ENCODE results near the gene PEAK1.
"Not testable (repeated sequence)": the region's sequence is repeated elsewhere in the genome, so short reads cannot be mapped to it uniquely, and the experiment has no call there.

The PEAK1 gene

DNA sequence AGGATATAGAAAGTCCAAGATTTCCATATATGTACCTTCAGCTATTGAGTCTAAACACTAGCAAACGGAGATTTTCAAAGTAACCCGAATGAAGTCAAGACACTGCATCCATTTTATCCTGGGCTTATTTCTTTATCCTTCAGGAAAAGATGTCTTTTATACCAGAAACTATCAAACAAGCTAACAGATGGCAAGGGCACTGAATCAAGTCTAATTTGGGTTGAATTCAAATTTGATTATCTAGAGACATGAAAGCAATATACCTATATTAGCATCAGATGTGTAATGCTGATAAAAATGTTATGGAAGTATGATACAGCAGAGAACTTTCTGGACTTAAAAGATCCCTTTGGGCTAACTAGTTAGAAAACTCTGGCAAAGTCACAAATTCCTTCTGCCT lies 210.7 kb downstream of the PEAK1 start:
- DNase-seq: no peak

DNA sequence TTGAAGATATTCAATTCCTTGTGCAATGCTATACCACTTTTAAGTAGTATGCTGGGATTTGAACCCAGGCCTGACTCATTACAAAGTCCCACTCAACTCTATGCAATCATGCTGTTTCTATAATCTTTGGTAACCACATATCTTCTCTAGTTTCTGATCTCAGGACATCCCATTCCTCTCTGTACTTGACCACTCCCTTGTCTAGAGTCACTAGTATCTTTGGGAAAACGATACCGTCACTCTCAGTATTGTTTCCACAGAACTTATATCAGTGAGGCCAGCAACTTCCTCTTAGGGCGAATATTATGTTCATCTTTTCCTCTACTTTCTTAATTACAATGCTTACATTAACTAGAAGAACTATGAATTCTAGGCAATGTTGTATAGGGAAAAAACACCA lies 211.7 kb downstream of the PEAK1 start:
- DNase-seq: no peak

DNA sequence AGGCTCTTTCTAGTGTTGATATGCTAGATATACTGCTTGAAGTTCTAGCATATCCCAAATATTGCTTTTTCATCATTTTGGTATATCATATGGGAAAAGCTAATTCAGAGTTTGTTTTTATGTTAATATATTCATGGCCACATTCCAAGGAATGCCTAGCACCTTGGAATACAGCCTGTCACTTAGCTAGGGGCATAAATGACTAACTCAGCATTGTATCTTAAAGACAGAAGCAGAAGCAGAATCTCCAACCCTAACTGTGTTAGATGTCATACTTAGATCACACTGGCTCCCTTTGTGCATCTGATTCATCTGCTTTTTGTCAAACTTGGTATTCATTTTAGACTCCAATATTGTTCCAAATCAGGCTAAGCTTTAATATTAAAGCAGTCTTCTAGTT lies 218.2 kb downstream of the PEAK1 start:
- no peak for DNase-seq

DNA sequence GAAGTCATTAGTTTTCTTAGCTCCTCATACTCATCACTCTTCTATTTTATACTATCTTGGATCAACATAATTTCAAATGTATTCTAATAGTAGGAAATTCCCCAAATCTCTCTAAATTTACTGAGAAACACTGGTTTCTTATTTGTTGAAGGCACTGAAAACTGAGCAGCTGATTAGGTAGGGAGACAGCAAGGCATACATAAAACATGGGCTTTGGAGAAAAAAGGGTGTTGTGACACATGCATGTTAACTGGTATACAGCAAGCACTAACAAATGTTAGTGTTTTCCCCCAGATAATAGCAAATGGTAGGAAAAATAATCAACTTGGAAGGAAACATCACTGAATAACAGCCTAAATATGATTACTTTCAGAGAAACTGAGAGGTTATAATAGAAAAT lies 223.5 kb downstream of the PEAK1 start:
- DNase-seq: no peak

DNA sequence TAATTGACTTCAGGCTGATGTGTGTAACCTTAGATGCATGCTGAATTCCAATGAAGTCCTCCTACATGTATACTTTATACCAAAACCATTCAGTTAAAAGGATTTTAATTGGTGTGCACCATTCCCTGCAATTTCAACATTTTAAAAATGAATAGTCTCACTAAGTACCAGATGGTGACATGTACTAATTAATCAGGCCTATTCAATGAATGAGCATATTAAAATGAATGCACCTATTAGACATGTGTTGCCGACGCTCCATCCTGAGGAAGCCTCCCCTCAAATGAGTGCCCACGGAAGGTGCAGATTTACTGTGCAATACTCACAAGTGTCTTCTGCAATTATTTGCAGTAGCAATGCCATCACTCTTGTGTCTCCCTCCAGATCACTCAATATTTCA lies 224.3 kb downstream of the PEAK1 start:
- DNase-seq: no peak

DNA sequence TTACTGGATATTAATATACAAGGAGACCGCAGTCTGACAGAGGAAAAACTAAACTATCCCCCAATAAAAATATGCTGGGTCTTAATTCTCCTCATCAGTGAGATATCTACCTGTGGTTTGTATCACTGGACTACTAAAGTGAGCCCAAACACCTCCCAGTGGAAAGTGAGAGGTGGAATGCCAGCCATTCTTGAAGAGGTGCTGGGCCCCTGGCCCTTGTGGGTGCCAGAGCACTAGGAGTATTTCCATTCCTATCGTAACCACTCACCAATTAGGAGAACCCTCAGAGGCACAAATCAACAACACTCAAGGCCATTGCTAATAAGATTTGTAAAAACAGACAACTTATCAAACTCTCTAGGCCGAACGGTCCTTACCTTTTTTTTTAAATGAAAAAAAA lies 227.5 kb downstream of the PEAK1 start:
- no peak for DNase-seq

DNA sequence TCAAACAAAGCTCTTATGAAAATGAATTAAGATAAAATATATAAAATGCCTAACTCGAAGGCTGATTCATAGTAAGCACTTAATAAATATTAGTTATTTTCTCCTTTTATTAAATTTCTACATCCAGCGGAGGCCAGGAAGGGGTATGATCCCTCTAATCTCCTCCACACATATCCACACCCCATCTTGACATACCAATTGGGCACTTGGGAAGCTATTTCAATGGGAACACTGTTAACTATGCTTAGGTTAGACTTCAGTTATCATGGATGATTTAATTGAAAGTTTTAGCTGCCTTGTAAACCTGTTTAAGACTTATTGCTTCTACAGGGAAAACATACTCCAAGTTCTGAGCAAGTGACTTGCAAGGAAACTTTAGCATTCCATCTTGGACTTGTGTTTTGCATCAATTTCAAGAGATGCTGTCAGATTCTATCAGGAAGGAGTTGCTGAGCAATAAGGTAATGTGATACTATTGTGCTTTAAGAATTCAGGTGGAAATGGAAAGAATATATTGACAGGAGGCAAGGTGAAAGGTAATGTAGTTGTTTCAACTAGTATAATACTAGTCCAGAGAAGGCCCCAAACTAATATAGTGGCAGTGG lies 228.6 kb downstream of the PEAK1 start:
- DNase-seq: no peak

DNA sequence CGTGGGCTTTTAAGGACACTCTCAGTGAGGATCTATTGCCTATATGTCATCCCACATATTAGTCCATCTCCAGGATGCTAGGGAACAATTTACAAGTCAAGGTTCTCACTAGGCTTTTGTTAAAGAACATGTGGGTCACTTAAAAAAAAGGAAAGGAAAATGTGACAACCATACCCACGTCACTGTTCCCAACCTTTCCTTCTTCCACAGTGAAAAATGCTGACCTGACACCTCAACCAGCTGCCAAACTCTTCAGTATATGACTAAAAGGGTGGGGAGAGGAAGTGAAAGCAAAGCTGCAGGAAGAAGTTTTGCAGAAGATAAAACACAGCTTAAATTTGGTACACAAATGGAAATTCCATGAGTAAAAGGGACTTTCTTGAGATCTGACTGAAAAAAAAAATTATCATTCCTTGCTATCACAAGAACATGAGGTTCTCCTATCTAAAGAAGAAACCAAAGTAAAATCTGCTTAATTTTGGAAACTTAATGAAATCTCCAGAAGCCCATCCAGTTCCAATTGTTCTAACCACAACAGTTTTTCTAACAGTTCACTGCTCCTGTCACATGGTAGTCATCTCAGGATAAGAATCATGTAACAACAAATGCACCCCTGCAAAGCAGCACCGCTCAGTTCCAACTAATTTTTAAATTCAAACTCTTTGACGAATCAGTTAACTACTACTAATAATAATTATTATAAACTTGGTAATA lies 232.0 kb downstream of the PEAK1 start:
- no peak for DNase-seq

DNA sequence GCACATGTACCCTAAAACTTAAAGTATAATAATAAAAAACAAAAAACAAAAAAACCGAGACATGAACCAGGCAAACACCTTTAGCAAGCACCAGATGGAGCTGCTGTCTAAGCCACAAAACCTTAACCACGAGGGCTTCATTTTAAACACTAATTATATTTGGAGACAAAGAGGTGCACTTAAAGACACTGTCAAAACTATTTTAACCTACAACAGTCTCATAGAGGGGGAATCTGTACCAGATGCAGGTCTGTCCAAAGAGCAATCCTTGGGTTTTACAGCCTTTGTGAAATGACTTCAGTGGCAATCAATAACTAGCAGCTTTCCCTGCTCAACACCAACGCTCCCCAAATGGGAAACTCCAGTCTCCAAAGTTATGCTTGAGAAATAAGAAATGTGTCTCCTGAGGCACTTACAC lies 233.3 kb downstream of the PEAK1 start:
- DNase-seq: no peak

DNA sequence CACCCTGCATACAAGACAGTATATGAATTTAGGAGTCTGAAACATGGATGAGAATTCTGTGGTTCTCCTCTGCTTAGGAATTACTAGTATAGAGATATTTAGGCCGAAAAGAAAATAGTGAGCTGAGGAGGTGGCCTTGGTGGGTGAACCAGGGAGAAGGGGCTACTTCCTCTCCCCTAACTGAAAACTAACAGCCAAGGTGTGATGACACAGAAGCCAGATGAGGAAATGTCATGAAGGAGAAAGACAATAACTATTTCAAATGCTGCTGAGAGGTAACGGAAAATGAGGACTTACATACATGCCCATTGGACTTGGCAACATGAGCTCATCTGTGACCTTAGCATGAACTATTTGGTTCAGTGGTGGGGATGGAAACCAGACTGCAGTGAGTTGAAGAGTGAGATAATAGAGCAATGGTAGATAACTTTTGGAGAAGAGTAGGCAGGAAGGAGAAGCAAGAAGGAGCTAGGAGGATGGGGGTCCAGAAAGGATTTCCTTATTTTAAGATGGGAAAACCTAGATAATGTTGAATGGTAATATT lies 234.6 kb downstream of the PEAK1 start:
- no peak for DNase-seq

DNA sequence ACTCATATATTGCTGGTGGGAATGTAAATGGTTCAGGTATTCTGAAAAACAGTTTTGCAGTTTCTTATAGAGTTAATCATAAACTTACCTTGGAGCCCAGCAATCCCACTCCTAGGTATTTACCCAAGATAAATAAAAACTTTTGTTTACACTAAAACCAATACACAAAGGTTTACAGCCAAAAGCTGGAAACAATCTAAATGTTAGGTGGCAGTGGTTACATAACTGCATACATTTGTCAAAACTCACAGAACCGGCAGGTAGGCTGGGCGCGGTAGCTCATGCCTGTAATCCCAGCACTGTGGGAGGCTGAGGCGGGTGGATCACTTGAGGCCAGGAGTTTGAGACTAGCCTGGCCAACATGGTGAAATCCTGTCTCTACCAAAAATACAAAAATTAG lies 235.6 kb downstream of the PEAK1 start:
- not testable (repeated sequence) for DNase-seq

DNA sequence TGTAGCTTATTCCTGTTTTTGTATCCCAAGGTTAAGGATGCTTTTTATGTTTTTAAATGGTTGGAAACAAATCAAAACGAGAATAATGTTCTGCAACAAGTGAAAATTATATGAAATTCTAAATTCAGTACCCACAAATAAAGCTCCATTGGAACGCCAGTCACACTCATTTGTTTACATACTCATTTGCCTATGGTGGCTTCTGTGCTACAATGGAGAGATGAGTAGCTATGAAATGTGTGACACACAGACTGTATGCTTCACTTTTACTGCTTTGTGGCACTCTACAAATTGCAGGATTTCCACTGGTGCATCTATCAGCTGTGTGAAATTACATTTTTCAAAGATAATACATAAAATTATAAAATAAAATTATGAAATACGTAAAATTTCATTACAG lies 236.8 kb downstream of the PEAK1 start:
- no peak for DNase-seq

DNA sequence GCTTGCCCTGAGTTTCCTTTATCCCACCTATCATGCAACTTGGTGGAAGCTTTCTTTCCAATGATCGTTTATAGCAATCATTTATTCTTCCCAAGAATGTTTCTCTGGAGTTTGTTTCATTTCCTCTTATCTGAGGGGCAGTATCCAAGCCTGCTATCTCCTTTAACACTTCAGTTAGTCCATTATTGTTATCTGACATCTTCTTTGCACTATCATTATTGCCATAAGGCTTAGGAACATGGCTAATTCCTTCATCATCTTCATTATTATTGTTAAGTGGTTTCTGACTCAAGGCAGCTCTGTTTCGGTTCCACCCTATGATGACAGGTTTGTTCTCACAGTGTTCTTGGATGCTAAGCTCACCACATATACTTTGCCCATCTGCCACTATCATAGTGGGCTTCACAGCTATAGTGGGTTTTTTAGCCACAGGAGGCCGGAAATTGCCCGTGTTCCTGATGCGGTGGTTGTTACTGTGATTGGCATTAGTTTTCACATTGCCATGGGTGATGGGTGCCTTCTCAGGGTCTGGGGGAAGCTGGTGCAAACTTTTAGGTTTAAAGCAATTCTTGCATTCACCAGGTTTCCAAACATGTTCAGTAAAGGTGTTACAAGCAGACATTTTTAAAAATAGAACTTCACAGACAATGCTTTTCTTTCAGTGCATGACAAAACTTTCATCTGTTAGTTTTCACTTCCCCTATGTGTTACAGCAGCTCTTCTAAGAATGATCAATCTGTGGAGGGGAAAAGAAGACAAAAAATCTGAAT lies 238.4 kb downstream of the PEAK1 start:
- no peak for DNase-seq

DNA sequence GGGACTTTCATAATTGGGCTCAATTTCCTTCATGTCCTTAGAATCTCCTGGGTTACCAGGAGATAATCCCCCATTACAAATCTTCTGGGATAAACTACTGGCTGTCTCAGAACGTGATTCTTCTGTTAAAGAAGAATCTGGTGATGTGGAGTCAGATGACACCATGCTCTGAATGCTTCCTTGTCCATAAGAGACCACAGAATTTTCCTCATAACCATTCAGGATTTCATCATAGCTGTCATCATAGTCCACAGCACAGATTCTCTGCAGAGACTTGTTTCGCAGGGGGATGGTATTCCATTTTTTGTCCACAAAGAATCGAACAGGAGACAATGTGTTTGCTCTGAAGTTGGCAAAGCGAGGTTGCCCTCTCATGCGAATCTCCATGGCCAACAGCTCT lies 239.1 kb downstream of the PEAK1 start:
- no peak for DNase-seq

DNA sequence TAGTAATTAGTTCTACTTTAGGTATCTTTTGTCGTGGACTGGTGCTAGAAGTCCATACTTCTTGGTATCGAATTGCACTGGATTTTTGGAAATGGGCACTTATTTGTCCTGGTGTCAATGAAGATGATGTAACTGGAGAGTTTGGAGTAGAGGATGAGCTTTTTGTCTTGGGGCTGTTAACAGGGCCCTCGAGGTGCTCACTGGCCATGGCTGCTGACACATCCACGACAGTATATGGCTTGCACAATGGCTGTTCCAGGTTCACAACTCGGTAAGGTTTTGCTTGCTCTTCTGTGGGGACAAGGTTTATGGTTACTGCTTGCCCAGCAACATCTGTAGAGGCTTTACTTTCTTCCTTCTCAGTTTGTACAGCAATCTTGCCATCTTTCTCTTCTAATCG lies 239.6 kb downstream of the PEAK1 start:
- no peak for DNase-seq

DNA sequence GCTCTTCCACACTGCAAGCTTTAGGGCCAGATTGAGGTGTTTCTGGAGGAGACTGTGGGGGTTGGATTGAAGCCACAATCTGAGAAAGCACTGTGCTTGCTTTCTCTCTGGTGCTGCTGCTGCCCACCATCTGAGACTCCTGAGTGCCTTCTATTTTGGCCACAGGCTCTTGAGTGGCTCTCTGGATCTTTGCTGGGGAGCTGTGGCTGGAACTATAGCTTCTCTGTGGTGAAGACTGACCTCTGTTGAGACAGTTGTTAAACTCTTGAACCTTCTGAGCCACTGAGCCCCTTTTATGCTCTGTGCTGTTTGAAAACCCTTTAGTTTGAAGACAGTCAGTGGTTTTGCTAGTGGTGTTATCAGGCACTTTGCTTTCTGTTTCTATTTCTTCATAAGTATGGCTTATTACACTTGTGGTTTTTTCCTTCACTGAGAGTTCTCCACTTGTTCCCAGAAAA lies 240.3 kb downstream of the PEAK1 start:
- DNase-seq: no peak

DNA sequence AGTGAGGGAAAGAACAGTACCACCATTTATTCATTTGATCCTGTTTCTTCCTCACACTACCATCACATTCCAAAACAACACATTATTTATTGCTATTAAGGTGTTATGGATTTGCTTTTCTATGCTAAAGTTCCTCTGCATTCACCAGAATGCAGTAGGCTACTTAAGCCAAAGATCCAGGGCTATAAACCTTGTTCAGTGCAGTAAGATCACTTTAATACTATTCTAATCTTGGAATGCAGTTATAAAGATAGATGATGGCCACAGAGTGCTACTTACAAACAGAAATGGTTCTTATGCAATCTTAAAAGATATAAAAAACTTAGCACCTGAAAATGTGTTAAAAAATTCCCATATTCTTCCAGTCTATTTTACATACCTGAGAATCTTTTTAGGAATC lies 241.5 kb downstream of the PEAK1 start:
- DNase-seq: no peak

DNA sequence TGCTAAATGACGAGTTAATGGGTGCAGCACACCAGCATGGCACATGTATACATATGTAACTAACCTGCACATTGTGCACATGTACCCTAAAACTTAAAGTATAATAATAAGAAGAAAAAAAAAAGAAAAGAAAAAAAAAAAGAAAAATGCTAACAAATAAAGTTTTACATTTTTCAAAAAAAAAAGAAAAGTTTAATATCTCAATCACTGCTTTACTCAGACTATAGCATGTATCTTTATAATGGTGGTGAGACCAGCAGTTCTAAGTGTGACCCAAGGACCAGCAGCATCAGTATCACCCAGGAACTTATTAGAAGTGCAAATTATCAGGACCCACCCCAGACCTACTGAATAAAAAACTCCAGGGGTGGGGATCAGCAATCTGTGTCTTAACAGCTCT lies 243.8 kb downstream of the PEAK1 start:
- not testable (repeated sequence) for DNase-seq

DNA sequence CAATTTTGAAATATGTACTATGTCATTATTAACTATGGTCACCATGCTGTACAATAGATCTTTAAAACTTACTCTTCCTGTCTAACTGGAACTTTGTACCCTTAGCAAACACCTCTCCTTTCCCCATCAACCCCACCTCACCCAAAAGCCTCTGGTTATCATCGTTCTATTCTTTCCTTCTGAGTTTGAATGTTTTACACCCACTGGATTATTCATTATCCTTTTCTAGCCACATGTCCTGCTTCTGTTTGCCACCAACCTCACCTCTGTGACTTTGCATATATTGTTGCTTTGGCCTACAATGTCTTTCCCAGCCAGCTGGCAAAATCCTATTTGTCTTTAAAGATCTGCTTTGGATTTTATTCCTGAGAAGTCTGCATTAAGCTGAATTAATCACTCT lies 246.4 kb downstream of the PEAK1 start:
- no peak for DNase-seq

DNA sequence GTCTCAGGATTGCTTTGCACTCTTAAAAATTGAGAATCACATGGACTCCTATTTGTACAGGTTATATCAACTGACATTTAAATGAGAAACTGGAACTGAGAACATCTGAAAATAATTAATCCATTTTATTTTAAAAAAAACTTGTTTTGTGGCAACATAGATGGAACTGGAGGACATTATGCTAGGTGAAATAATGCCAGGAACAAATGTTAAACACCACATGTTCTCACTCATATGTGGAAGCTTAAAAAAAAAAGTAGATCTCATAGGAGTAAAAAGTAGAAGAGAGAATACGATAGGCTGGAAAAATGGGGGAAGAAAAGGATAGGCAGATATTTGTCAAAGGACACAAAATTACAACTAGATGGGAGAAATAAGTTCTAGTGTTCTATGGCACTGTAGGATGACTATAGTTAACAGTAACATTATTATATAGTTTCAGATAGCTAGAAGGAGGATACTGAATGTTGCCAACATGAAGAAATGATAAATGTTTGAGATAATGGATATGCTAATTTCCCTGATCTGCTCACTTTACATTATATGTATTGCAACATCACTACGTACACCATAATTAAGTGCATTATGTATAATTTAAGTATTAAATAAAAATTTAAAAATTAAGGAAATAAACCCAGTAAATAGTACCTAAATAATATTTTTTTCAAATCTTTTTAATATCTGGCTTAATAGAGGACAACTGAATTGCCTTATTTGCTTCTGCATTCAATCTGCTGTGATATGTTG lies 248.5 kb downstream of the PEAK1 start:
- DNase-seq: no peak

DNA sequence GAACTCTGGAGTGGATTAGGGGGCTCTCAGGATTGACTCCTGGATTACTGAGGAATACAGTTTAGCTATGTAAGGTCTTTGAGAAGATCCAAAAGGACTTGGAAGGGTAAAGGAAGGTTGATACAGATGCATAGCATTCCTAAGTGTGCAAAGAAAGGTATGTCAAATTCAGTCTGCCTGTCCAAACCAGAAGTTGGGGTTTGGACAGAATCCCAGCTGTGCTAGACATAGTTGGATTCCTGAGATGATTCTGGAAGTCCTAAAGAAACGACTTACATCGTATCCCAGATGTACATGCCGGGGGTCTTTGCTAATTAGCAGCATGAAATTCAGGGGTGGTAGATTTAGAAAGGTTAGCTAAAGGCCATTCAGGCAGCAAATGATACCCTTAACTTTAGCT lies 251.3 kb downstream of the PEAK1 start:
- no peak for DNase-seq

DNA sequence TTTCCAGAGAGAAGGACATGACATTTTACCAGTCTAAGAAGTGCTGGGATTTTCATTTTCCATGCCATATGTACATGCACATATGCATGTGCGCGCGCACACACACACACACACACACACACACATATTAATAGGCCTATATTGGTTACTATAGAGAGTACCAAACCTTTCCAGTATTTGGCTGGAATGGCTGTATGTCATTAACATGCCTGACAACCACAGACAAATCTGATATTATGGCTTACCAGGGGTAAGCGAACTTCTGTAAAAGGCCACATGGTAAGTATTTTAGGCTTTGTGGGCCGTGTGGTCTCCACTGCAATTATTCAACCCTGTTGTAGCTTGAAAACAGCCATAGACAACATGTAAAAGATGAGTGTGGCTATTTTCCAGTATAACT lies 251.8 kb downstream of the PEAK1 start:
- DNase-seq: no peak

DNA sequence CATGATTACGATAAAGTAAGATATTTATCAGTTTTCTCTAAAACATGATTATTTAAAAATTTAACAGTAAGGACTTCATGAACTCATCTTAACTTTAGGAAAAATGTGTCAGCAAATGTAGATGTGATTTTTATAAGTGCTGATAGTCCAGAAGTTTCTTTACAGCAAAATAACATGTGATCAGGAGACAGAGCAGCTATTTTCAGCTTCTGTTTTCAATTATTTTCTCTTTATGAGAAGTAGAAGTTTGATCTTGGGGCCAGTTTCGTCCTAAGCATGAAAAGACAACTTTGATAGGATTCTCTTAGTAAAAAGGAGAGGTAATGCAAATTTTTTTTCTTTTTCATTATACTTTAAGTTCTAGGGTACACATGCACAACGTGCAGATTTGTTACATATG lies 252.5 kb downstream of the PEAK1 start:
- DNase-seq: no peak
